GM21367 (cell line): ENCODE data around the gene MTHFD2L.
A peak's percentile ranks its signal among the peaks of the same experiment; 100 is the strongest.

ENCODE experiments used
- ATAC-seq: cut with Tn5 transposase; IDR thresholded peaks from one replicate; pipeline ENCODE4 v1.9.1; 2021; ENCODE audit not compliant: unreplicated experiment

MTHFD2L gene

GRCh38 chr4:74294681-74295080, 136.8 kb downstream of the MTHFD2L start:
- ATAC-seq: no peak

- ATAC-seq: no peak
Observed at GRCh38 chr4:74297539-74297938, 139.6 kb downstream of the MTHFD2L start.

- no peak for ATAC-seq
Observed at GRCh38 chr4:74304095-74304625, 146.2 kb downstream of the MTHFD2L start.

- no peak for ATAC-seq
Observed at GRCh38 chr4:74305000-74305399, 147.1 kb downstream of the MTHFD2L start.

GRCh38 chr4:74307170-74307569, 149.3 kb downstream of the MTHFD2L start:
- ATAC-seq: no peak

- ATAC-seq: no peak
Observed at GRCh38 chr4:74308215-74308614, 150.3 kb downstream of the MTHFD2L start, which contains the start of gene EPGN. EPGN (plus strand) TSS chr4:74308470; CDS start chr4:74308534, 64 bp downstream.

GRCh38 chr4:74309223-74309622, 151.3 kb downstream of the MTHFD2L start:
- no peak for ATAC-seq

- peak; percentile 73 for ATAC-seq
Observed at GRCh38 chr4:74311696-74312313, 153.9 kb downstream of the MTHFD2L start.

GRCh38 chr4:74314329-74314728, 156.4 kb downstream of the MTHFD2L start:
- ATAC-seq: no peak

GRCh38 chr4:74314944-74315343, 157.0 kb downstream of the MTHFD2L start:
- ATAC-seq: no peak

- no peak for ATAC-seq
Observed at GRCh38 chr4:74315376-74315775, 157.5 kb downstream of the MTHFD2L start.

- no peak for ATAC-seq
Observed at GRCh38 chr4:74316397-74316796, 158.5 kb downstream of the MTHFD2L start.

GRCh38 chr4:74317616-74318246, 159.8 kb downstream of the MTHFD2L start:
- ATAC-seq: no peak

- no peak for ATAC-seq
Observed at GRCh38 chr4:74318276-74318675, 160.4 kb downstream of the MTHFD2L start.

- no peak for ATAC-seq
Observed at GRCh38 chr4:74319470-74319869, 161.6 kb downstream of the MTHFD2L start.

- ATAC-seq: peak; percentile 82
Observed at GRCh38 chr4:74320559-74321118, 162.7 kb downstream of the MTHFD2L start.

- ATAC-seq: no peak
Observed at GRCh38 chr4:74322301-74322700, 164.4 kb downstream of the MTHFD2L start.

GRCh38 chr4:74323663-74324062, 165.7 kb downstream of the MTHFD2L start:
- no peak for ATAC-seq

GRCh38 chr4:74324262-74324661, 166.3 kb downstream of the MTHFD2L start:
- no peak for ATAC-seq

GRCh38 chr4:74325886-74326285, 168.0 kb downstream of the MTHFD2L start:
- ATAC-seq: no peak

GRCh38 chr4:74327762-74328161, 169.8 kb downstream of the MTHFD2L start:
- ATAC-seq: no peak

GRCh38 chr4:74328501-74328900, 170.6 kb downstream of the MTHFD2L start:
- no peak for ATAC-seq
